ENCODE data around the gene IL15. TPM values are rescaled to one million over a fixed set of nuclear protein-coding genes. Genes with fewer than 3 reads are reported as not detected.
"Not testable (repeated sequence)": the region's sequence is repeated elsewhere in the genome, so short reads cannot be mapped to it uniquely, and the experiment has no call there.

The IL15 gene
- total RNA-seq, 1 donor from 2014 or later, result 2.2 TPM

GRCh38 chr4:141686146-141686775 is 49.9 kb downstream of the IL15 start:
- Histone ChIP-seq H3K27me3 (ENCODE audit: low read depth) (no peaks in the 10 kb centered on the region), H3K4me1 (peaks cover 15% of the 10 kb centered on the region), H3K9me3 (replicated peaks) (no peaks in the 10 kb centered on the region), H3K4me3 (no peak overlapping the region), H3K27ac (replicated peaks) (no peak overlapping the region), H3K36me3 (no peaks in the 10 kb centered on the region)
- intact Hi-C loops (cut with micrococcal nuclease), result no loop called here
- DNase-seq, result no peak
- TF ChIP-seq CTCF (IDR thresholded peaks at IDR 0.05; ENCODE audit: borderline replicate concordance), result no peak

GRCh38 chr4:141686879-141687278 is 50.5 kb downstream of the IL15 start:
- Histone ChIP-seq H3K4me1 (peaks cover 15% of the 10 kb centered on the region), H3K36me3 (no peaks in the 10 kb centered on the region), H3K27ac (replicated peaks) (no peak overlapping the region), H3K9me3 (replicated peaks) (no peaks in the 10 kb centered on the region), H3K27me3 (ENCODE audit: low read depth) (no peaks in the 10 kb centered on the region), H3K4me3 (no peak overlapping the region)
- no peak for DNase-seq
- no peak for TF ChIP-seq CTCF (IDR thresholded peaks at IDR 0.05; ENCODE audit: borderline replicate concordance)
- intact Hi-C loops (cut with micrococcal nuclease), result no loop called here

GRCh38 chr4:141689726-141690296 is 53.4 kb downstream of the IL15 start:
- DNase-seq; H3K4me3 ChIP-seq; intact Hi-C loops (cut with micrococcal nuclease): not testable (repeated sequence)

GRCh38 chr4:141691247-141691646 is 54.9 kb downstream of the IL15 start:
- peaks cover 11% of the 10 kb centered on the region for H3K4me1 ChIP-seq
- H3K27me3 ChIP-seq (ENCODE audit: low read depth); H3K36me3 ChIP-seq; intact Hi-C loops (cut with micrococcal nuclease); H3K9me3 ChIP-seq (replicated peaks); H3K4me3 ChIP-seq; H3K27ac ChIP-seq (replicated peaks); DNase-seq: not testable (repeated sequence)

More at GRCh38 chr4:141689726-141690296, 53.4 kb downstream of the IL15 start:
- H3K36me3 ChIP-seq; H3K9me3 ChIP-seq (replicated peaks); H3K27ac ChIP-seq (replicated peaks); H3K27me3 ChIP-seq (ENCODE audit: low read depth): not testable (repeated sequence)
- peaks cover 15% of the 10 kb centered on the region for H3K4me1 ChIP-seq

GRCh38 chr4:141692081-141692480 is 55.7 kb downstream of the IL15 start:
- TF ChIP-seq CTCF (IDR thresholded peaks at IDR 0.05; ENCODE audit: borderline replicate concordance), result no peak
- Histone ChIP-seq H3K4me1 (peaks cover 3% of the 10 kb centered on the region), H3K27ac (replicated peaks) (no peak overlapping the region), H3K36me3 (no peaks in the 10 kb centered on the region), H3K27me3 (ENCODE audit: low read depth) (no peaks in the 10 kb centered on the region), H3K4me3 (no peak overlapping the region), H3K9me3 (replicated peaks) (peaks cover 4% of the 10 kb centered on the region)
- intact Hi-C loops (cut with micrococcal nuclease), result no loop called here
- no peak for DNase-seq

GRCh38 chr4:141697116-141697515 is 60.7 kb downstream of the IL15 start:
- no peaks in the 10 kb centered on the region for H3K36me3 ChIP-seq
- intact Hi-C loops (cut with micrococcal nuclease), result no loop called here

More at GRCh38 chr4:141697116-141697515, 60.7 kb downstream of the IL15 start:
- no peak for TF ChIP-seq CTCF (IDR thresholded peaks at IDR 0.05; ENCODE audit: borderline replicate concordance)
- Histone ChIP-seq H3K4me1 (no peaks in the 10 kb centered on the region), H3K27me3 (ENCODE audit: low read depth) (no peaks in the 10 kb centered on the region), H3K4me3 (no peak overlapping the region), H3K27ac (replicated peaks) (no peak overlapping the region), H3K9me3 (replicated peaks) (peaks cover 12% of the 10 kb centered on the region)
- no peak for DNase-seq

Data from left ventricle myocardium inferior (tissue), 1 donor.